AG09319 (cell line): Measurements from ENCODE around the gene C9orf50.

Experiments
- DNase-seq: peaks from one replicate; pipeline ENCODE4 v3.0.0-alpha.2; 2010; ENCODE audit warnings: low read depth; ENCODE audit errors: extremely low read depth
- TF ChIP-seq, protein P1 (sequence below): IDR thresholded peaks from 2 replicates; pipeline ENCODE4 v1.5.1; 2011; ENCODE audit warnings: low read depth, mild to moderate bottlenecking, inconsistent platforms, low read length, moderate library complexity

C9orf50 gene

DNA sequence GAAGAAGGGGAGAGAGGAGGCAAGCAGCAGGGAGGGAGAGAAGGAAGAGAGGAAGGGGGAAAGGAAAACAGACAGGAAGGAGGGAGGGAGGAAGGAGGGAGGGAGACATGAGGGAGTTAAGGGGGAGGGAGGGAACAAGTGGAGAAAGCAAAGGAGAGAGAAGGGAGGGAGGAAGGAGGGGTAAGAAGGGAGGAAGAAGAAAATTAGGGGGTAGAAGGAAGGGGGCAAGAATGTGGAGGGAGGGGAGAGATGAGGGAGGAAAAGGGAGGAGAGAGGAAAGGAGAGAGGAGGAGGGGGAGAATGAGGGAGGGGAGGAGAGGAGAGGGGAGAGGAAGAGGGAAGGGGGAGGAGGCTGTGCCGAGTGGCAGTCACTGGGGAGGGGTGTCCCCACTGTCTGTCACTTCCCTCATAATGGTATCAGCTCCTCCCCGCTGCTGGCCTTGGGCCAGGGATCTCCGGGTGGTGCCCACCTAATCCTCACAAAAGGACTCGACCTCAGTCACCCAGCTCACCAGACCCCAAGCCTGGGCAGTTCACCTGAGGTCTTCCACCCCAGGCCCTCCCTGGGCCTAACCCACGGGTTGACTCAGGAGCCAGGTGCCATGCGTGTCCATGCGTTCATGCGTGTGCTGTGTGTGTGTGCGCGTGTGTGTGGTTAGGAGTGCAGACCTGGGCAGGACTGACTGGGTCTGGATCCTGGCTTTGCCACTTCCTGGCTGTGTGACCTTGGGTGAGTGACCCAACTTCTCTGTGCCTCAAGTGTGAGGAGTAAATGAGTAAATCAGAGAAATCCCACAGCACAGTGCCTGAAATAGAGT lies 18.1 kb downstream of the C9orf50 start:
- TF ChIP-seq, protein P1, sequence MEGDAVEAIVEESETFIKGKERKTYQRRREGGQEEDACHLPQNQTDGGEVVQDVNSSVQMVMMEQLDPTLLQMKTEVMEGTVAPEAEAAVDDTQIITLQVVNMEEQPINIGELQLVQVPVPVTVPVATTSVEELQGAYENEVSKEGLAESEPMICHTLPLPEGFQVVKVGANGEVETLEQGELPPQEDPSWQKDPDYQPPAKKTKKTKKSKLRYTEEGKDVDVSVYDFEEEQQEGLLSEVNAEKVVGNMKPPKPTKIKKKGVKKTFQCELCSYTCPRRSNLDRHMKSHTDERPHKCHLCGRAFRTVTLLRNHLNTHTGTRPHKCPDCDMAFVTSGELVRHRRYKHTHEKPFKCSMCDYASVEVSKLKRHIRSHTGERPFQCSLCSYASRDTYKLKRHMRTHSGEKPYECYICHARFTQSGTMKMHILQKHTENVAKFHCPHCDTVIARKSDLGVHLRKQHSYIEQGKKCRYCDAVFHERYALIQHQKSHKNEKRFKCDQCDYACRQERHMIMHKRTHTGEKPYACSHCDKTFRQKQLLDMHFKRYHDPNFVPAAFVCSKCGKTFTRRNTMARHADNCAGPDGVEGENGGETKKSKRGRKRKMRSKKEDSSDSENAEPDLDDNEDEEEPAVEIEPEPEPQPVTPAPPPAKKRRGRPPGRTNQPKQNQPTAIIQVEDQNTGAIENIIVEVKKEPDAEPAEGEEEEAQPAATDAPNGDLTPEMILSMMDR, result no peak
- no peak for DNase-seq

DNA sequence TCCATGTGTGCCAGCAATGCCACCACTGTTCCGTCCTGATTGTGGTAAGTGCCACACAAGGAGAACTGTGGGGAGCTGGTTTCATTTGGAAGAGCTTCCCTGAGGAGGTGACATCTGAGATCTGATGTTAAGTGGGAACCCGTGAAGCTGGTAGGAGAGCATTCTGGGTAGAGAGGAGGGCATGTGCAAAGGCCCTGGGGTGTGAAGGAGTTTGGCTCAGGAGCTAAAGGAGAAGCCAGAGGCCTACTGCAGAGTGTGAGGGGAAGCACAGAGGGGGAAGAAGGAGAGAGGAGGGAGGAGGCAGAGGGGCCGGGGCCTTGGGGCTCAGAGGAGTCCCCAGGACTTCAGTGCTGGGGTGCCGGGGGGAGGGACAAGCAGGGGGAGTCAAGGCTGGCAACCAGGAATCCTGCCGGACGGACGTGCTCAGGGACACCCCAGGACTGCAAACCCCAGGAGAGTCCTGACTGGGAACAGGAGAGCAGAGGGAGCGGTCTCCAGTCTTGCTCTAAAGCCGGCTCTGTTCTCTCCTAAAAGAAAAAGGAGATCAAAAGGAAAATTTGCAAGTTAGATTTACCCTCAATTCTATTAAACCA lies 19.7 kb downstream of the C9orf50 start:
- no peak for DNase-seq
- TF ChIP-seq, protein P1, result no peak

DNA sequence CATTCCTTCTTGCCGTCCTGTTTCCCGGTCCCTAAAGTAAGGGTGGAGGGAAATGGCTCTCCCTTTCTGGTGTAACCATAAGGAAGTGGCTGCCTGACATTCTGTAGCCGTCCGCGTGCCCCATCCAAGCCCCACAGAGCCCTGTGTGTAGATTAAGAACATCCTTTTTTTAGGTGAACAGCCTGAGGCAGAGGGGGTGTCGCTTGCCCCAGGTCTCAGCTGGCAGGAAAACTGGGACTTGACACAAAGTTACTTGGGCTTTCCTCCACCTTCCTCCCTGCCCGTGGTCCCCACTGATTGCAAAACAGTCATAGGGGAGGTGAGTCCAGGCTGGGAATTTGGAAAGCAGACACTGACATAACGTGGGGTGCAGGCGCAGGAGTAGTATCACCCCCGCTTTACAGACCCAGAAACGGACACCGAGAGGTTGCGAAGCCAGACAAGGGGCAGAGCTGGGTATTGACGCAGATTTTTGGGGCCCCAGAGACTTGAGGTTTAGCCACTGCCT lies 22.8 kb downstream of the C9orf50 start:
- no peak for DNase-seq
- TF ChIP-seq, protein P1, result no peak

DNA sequence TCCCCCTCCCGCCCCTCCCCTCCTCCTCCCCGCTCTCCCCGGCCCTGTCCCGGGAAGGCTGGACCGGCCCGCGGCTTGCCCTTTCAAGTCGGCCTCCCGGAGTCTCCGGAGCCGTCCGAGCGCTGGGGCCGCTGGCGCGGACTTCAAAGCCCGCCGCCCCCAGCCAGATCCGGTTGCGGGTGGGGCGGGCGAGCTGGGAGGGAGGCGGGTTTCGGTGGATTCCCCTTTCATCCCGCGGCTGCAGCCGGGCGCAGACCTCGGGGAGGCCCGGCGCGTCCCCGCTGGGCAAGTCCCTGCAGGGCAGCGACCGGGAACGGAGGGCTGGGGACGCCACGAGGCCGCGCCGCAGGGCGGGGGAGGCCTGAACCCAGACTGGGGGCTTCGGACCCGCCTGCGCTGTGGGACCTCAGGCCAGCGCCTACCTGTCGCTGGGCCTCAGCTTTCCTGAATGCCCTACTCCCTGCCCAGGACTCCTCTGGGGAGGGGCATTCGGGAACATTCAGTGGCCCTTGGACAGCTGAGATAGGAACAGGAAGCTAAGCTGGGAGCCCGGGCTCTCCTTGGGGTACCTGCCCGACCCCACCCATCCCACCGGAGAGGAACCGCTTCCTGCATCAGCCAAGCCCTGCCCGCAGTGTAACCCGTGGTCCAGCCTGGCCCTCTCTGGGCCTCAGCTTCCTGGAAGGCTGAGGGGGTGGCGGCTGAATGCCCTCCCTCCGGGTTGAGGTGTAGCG lies 23.4 kb downstream of the C9orf50 start:
- DNase-seq, result no peak
- TF ChIP-seq, protein P1, result no peak

DNA sequence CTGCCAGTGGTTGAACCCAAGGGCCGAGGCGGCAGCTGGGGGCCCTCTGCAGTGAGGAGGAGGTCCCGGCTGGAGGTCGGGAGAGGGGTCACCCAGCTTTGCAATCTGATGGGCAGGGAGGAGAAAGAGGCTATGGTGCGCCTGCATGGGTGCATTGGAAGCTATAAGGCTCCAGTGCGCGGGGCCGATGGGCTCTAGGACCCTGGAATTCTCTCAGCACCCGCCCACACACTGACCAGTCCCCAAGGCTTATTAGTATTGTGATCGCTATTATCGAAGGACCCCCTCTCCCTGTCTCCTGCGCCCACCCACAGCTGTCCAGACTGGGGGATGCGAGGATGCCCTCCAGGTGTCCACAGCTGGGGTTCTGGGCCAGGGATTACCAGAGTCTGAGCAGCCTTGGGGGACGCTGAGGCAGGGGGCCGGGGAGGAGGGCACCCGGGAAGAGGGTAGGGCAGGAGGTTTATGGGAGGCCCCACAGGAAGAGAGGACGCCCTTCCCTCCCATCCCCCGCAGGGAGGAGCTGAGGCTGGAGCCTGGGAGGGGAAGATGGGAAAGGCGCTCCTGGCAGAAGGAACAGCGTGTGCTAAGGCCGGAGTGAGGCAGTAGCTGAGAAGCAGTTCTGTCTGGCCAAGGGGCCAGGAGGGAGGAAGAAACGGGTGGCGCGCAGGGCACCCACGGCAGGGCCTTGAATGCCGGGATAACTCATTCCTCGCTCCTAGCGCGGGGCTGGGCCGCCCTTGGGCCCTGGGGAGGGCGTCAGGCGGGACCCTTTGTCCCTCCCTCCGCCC lies 24.2 kb downstream of the C9orf50 start:
- TF ChIP-seq, protein P1, result no peak
- no peak for DNase-seq

DNA sequence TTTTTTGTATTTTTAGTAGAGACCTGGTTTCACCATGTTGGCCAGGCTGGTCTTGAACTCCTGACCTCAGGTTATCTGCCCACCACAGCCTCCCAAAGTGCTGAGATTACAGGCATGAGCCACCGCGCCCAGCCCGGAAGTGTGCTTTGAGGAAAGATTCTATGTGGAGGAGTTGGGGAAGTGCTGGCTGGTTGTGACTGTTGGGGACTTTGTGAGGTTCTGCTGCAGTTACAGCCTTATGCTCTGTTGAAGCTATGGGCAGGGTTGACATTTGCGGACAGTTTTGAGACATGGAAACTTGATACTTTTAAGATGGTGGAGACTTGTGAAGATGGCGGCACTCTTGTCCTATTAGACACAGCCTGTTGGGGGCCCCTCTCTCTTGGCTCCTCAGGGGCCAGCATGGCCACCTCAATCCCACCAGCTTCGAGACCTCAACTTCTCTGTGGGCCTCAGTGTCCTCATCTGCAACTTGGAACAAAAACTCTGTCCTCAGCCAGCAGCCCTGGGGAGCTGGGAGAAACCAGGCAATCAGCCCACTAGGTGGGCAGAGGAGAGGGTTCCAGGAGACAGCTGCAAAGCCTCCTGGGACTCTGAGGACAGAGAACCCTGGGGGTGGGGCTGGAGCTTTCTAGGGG lies 24.9 kb downstream of the C9orf50 start:
- no peak for DNase-seq
- TF ChIP-seq, protein P1, result no peak
